GM21423 (cell line): ENCODE data around the gene SERGEF.

Source experiments
- ATAC-seq: cut with Tn5 transposase; IDR thresholded peaks from one replicate; pipeline ENCODE4 v1.9.1; 2021; ENCODE audit warnings: mild to moderate bottlenecking, moderate library complexity; ENCODE audit not compliant: unreplicated experiment

The SERGEF gene

DNA sequence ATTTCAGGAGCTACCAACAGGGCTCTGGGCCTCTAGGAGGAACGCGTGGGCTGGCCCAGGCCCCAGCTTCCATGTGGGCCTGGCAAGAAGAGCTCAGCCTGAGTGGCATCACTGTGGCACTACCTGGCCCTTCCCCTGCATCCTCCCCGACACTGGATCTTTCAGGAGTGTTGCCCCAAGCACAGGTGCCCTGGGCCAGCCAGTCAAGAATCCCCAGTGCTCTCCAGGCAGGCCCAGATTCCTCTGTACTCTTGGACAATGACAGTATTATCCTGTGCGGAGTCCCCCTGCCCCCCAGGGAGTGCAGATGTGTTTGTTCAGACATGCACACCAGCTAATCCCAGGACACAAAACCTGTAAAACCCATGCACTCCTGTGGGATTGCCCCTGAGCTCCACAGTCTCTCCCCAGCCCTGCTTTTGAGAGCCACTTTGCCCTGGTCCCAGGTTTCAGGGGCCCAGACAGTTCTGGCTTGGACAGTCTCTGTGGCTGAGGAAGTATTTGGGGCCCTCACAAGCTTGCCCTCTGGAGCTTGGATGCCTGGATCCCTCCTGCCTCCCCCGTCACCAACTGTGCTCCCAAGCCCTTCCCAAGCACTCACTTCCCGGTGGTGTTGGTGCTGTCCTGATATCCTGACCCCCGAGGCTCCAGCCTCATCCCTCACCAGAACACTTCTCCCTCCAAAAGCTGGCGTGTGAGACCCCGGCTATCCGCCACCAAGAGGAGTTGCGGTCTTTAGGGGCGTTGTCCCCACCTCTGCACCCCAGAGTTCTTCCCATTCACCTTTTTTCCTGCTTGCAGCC, 238.4 kb downstream of the SERGEF start:
- ATAC-seq = no peak

DNA sequence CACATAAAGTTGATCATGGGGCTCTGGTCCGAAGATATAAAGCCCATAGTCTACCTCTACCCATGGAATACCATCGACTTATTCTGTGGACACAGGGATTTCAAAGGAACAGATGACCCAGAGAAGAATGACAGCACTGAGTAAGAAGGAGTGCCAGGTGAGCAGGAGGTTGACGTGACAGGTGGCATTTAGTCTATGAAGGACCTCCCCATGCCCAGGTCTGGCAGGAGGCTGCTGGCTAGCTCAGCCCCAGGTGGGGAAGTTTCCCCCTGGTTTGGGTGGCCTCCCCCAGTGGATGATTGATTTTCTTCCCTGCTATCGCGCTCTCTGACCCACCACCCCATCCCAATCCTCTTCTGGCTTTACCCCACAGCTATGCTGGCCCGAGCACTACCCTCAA, 239.2 kb downstream of the SERGEF start:
- no peak for ATAC-seq

DNA sequence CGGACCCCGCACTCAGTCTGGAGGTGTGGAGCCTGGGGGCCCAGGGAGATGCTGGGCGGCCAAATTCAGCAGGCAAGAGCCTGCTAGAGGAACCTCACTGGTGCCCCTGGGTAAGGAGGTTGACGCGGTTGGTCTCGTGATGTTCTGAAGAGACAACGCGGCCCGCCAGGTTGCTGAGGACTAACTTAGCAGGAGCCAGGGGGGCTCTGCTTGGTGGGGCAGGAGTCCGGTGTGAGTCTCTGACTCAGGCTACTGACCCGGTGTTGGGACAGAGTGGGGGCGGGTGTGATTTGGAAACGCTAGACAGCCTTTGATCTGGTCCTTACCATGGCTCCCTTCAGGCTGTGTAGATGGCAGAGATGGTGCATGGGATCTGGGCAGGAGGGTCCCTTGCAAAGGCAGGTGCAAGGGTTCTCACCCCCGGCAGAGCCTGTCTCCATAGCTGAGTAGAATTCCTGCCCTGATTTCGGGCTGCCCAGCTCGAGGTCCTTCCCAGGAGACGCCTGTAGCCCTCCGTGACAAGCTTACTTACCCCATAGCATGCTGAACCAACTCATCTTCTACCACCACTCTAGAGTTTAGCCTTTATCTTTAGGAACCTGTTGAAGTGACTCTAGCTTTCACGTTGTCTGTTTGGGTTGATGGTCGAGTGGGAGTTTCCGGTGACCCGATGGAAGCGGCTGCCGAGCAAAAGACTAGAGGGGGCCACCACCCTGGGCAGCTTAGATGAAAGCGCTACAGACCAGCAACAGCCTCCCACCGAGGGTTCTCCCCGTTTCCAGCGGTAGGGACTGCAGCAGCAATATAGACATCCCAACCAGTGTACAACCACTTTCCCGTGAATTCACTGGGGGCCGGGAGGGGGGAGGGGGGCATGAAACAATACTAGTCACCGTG, 239.9 kb downstream of the SERGEF start:
- ATAC-seq = no peak

DNA sequence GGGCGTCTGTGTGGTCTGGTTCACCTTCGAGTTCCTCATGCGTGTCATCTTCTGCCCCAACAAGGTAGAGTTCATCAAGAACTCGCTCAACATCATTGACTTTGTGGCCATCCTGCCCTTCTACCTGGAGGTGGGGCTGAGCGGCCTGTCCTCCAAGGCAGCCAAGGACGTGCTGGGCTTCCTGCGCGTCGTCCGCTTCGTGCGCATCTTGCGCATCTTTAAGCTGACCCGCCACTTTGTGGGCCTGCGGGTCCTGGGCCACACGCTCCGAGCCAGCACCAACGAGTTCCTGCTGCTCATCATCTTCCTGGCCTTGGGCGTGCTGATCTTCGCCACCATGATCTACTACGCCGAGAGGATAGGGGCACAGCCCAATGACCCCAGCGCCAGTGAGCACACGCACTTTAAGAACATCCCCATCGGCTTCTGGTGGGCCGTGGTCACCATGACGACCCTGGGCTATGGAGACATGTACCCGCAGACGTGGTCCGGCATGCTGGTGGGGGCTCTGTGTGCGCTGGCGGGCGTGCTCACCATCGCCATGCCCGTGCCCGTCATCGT, 240.9 kb downstream of the SERGEF start:
- no peak for ATAC-seq

DNA sequence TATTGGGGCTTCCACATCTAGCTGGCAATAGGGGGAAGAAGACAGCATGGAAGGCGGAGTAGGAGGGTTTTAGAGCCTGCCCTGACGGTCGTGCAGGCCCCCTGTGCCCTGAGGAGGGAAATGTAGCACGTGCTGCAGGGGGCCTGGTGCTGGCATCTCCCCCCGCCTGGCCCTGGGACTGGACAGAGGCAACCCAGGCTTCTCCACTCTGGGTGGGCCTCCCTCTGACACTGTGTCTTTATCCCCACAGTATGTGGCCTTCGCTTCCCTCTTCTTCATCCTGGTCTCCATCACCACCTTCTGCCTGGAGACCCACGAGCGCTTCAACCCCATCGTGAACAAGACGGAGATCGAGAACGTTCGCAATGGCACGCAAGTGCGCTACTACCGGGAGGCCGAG, 241.4 kb downstream of the SERGEF start:
- no peak for ATAC-seq

DNA sequence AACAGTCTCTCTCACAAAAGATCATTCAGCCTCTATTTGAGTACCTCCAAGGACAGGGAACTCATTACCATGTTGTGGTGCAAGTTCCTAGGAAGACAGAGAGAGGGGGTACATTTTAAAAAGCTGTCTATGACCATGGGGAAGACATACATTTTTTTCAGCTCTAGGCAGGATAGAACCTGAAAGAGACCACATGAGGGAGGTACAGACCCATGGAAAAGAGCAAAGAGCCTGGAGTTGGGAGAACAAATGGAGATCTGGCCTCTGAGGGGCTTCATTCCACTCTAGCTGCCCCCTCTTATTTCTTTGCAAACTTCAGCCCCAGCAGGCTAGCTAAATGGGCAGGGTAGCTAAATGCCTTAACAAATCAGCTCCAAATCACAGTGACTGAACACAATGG, 241.9 kb downstream of the SERGEF start:
- ATAC-seq = no peak

DNA sequence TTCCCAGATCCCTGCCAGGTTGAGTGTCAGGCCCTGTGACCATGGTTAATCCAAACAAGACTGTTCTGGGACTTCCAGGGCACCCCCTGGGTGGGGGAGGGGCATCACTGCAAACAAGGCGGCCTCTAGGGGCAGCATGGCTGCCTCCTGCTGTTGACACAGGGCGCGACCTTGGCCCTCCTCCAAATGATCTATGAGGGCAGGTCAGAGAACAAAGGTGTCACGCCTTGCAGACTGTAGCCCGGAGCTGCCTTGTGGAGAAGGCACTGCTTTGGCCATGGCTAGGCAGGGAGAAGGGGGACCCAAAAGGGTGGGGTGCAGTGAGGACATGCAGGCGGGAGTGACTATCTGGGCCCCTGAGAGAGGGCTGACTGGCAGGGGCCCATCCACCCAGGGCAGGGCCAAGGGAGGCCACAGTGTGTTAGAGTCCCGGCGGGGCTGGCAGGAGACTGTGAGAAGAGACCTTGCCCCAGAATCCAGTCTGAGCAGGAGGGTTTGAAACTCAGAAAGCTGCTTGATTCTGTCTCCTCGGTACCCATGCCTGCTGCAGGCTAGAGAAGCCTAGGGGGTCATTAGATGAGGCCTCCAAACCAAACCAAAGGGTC, 242.7 kb downstream of the SERGEF start:
- no peak for ATAC-seq

DNA sequence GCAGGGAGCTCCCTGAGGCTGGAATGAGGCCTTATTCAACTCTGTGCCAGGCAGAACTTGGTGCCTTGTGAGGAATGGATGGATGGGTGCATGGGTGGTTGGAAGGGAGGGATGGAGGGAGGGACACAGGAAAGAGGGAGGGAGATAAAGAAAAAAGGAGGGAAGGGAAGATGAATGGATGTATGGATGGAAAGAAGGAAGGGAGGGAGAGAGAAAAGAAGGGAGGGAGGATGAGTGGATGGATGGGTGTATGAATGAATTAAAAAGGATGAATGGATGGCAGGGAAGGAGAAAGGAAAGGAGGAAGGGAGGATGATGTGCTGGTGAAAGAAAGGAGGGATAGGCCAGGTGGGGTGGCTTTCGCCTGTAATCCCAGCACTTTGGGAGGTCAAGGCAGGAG, 243.6 kb downstream of the SERGEF start:
- ATAC-seq = no peak

DNA sequence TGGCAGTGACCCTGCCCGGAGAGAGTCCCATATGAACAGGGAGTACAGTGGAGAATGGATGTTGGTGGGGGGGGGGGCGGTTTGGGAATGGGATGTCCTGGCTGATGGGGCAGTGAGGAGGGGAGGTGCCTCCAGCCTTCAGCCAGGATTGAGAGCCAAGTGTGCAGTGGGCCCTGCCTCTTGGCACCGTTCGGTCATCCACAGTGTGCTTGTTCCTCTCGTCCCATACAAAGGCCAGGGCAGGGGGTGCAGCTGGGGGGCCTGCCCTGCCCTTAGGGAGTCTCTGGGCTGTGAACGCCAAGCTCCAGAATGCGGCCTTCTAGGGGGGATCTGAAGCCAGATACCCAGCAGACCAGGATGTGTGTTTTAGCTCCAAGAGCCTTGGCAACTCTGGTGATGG, 244.3 kb downstream of the SERGEF start:
- no peak for ATAC-seq

DNA sequence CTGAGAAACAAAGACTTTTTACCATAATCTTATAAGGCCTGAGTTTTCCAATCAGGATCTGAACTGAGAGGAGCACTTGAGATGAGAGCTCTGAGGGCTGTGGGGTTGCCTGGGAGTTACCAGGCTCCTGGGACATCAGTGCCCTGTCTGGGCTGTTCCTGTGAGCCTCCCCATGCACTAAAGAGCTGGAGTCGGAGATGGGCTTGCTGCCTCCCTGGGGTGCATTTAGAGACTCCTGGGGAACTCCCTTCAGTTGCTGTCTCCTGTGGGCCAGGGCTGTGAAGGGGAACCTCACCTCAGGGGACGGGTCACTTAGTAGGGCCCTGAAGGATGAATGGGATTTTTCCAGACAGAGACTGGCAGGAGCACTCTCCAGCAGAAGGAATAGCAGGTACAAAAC, 244.9 kb downstream of the SERGEF start:
- ATAC-seq = no peak

DNA sequence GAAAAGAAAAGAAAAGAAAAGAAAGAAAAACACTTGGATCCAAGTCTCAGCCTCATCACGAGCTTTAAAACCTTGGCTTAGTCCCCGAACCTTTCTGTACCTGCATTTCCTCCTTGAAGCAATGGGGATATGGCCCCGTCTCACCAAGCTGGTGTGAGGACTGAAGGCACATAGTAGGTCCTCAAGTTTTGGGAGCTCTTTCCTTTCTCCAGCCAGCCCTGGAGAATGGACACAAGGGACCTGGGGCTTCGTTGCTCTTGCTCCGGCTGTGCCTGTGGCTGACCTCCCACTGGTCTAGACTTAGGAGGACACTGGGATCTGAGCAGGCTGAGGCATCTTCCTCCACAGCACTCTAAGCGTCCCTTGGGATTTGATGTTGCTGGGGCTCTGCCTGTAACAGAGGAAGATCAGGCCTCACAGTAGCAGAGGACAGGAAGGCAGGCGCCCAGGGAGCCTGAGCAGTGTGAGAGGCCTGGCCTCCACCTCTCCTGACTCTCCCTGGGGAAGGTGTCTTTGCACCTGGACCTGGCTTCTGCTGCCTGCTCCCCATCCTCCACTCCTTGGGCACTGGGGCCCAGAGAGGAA, 245.5 kb downstream of the SERGEF start:
- no peak for ATAC-seq

DNA sequence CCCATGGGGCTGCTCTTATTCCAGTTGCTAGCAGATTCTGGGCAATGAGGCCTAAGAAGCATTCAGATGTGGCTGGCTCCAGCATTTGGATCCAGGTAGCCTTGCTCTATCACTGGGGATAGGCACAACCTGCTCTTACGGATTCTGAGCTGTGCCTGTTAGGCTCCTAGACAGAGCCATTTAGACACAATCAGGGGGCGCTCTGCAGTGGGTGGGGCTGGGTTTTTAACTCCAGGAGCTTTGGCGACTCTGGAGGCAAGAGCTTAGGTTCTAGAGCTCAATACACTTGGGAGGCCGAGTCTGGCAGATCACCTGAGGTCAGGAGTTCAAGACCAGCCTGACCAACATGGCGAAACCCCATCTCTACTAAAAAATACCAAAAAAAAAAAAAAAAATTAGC, 246.3 kb downstream of the SERGEF start:
- ATAC-seq = no peak

DNA sequence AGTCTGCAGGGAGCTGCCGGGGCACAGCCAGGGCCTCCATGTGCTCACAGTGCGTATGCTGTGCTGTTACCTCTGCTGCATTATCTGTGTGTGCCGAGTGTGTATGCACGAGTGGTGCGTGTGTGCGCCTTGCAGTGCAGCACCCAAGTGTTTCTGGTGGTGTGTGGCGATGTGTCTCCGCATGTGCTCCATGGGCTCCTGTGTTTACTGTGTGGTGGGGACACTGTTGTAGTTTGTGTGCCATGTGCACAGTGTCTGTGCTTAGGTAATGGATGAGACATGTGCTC, 246.8 kb downstream of the SERGEF start:
- no peak for ATAC-seq

DNA sequence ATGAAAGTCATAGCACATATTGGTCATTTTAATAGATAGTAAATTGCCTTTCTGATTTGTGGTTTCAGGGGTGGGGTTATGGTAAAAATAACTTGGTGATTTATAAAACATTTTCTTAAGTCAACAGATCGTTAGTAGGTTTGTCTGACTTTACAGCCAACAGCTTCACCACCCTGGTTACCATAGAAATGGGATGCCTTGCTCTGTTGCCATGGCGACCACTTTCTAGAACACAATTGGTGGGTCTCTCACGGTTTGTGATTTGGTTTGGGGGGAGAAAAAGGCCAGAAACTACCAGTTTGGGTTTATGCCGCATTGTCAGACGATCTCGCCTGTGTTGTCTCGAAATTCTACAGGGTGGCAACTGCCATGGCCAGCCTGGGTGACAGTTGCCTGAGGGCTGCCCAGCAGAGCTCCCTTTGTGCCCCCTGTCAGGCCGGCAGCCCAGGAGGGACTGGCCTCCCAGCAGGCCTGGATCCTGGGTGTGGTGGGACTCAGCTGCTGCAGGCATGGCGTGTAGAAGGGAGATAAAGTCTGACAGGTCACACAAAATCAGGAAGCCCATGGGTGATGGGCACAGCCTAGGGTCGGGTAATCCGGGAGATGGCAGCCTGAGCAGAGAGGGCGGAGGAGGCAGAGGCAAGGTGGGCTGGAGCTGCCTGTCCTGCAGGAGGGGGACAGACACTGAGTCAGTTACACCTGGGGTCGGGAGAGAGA, 247.3 kb downstream of the SERGEF start:
- ATAC-seq = no peak

DNA sequence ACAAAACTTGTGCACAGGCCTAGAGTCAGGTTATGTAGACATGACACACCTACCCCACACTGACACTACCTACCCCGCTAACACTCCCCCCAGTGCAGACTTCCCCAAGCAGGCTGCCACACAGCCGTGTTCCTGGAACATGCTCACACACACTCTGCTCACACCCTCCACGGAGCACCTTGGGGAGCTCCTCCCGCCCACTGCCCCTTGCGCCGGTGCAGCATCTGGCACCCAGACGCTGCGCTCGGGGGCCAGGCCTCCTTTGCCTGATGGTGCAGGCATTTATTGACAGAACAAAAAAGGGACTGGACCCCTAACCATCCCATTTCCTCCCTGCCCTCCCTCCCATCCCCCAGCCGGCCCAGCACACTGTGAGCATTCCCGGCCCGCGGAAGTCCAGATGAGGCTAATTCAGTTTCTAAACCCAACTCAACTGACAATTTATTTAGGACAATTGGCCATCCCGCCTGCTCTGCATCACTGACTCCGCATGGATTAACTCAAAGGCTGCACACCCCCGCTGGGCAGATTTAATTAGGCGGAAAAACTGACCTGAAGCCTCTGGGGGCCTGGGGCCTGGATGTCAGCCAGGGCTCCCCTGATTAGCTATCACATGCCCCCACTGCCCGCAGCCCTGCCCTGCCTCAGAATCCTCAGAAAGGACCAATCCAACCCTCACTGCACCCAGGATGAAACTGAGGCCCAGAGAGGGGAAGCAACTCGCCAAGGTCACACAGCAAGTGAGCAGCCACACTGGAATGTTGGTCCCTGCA, 248.2 kb downstream of the SERGEF start:
- no peak for ATAC-seq

DNA sequence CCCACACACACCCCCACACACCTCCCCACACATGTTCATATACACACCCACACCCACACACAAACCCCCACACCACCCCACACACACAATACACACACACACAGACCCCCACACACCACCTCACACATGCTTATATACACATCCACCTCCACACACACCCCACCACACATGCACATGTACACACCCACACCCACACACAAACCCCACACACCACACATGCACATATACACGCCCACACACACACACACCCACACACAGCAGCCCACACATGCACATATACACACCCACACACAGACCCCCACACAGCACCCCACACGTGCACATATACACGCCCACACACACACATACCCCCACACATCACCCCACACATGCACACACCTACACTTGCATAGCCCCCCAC, 249.1 kb downstream of the SERGEF start:
- no peak for ATAC-seq

DNA sequence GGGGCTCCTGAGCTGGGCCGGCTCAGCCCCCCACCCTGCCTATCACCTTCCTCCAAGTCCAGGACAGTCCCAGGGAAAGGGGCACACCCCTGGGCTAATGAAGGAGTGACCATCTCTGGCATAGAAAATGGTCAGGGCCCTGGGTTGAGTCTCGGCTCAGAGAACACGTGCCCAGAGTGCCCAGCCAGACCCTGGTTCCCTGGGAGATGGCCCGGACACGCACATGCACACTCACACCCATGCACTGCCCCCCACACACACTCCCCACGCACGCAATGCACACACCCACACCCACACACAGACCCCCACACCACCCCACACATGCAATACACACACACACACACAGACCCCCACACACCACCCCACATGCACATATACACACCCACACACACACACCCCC, 249.6 kb downstream of the SERGEF start:
- ATAC-seq = no peak

DNA sequence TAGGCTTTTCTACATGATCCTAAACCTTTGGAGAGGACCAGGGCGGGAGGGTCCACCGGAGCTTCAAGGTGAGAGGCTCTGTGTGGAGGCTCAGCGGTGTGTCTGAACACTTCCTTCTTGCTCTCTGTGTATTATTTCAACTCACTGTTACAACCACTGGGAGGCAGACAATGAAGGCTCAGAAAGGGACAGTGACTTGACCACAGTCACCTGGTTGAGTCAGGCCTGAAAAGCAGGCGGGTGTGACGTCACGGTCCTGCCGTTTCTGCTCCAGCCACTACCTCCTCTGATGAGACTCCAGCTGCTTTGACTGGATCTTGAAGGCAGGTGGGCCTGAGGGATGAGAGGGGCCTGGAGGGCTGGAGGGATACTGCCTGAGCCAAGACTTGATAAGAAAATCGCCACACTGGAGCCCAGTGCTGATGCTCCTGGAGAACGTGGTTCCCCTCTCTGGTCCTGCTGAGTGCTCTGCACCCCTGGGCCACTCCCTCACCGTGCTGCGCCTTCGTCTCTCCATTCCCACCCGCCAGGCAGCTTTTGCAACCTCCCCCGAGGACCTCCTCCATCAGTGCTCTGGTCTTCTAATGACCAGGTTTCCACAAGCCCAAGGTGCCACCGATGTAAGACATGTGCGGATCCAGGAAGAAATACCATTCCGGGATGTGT, 250.4 kb downstream of the SERGEF start:
- no peak for ATAC-seq
